Activated T-helper 1 cell treated with anti-CD3 and anti-CD28 coated beads, Interleukin-2, amount 50 U/mL, for 16 hours (primary cell): Measurements from ENCODE around the gene RNF213.
"Not testable (repeated sequence)": the region's sequence is repeated elsewhere in the genome, so short reads cannot be mapped to it uniquely, and the experiment has no call there.

ENCODE experiments used
- DNase-seq, 2 donors: peaks; one replicate each; pipeline ENCODE4 v3.0.0-alpha.2; 2020; ENCODE audit warnings: low read depth in 1 of 2, low spot score in 1 of 2

The RNF213 gene

DNA sequence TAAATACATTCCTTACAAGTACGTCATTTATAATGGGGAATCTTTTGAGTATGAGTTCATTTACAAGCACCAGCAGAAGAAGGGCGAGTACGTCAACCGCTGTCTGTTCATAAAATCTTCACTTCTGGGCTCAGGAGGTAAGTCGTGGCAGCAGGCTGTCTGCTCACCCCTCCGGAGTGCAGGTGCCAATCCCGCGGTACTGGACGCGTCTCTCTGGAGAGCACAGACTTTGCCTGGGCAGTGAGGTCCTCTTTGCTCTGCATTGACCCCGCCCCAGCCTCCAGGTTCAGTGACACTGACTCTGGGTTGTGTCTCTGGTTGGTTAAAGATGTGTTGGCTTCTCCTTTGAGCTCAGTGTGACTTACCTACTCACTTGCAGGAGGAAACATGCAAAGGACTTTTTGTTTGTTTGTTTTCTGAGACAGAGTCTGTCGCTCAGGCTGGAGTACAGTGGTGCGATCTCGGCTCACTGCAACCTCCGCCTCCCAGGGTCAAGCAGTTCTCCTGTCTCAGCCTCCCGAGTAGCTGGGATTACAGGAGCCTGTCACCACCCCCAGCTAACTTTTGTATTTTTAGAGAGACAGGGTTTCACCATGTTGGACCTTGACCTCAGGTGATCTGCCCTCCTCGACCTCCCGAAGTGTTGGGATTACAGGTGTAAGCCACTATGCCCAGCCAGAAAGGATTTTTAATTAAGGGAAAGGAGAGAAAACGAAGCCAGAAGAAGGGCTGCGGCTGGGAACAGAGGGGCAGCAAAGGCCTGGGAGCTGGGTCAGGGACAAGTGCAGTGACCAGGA lies 31.2 kb downstream of the RNF213 start:
- no peak for DNase-seq

DNA sequence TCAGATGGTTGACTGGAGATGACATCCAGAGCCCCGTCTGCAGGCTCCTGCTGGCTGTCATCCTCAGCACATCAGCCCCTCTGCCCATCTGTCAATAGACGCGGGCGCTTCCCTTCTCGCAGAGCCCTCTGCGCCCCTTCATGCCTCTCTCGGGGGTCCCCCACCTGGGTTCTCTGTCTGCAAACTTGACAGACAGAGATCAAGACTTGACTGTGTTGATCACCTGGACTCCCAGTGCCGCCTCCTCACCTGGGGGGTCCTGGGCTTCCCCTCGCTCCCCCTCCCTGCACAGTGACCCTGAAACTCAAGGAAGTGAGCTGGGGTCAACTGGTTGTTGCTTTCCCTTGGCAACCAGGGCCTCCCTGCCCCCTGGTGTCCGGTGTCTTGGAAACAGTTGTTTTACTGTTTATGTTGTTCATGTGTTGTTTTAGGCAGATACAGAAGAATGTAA lies 31.9 kb downstream of the RNF213 start:
- DNase-seq = no peak

DNA sequence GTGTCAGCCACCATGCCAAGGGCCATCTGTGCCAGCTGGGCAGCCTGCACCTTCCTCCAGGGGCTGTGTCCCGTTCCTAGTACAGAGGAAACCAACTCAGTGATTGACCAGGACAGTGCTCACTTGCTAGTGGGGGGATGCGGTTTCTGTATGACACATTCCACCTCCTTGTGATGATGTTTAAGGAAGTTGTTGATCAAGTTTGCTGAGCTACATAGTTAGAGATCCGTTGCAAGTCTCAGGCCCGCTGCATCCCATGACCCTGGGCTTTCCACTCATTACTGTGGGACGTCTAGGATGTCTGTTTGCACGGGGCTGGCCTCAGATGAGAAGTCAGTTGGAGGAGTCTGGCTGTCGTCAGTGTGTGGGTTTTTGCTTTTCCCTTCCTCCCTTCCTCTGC lies 33.6 kb downstream of the RNF213 start:
- DNase-seq = no peak

DNA sequence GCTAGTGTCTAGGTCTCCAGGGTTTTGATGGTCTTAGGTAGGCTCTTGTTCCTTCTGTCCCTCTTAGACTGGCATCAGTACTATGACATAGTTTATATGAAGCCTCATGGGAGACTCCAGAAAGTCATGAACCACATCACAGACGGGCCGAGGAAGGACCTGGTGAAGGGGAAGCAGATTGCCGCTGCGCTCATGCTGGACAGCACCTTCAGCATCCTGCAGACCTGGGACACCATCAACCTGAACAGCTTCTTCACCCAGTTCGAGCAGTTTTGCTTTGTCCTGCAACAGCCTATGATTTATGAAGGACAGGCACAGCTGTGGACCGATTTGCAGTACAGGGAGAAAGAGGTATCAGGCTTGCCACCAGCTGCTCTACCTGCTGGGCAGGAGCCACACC lies 34.0 kb downstream of the RNF213 start:
- no peak for DNase-seq

DNA sequence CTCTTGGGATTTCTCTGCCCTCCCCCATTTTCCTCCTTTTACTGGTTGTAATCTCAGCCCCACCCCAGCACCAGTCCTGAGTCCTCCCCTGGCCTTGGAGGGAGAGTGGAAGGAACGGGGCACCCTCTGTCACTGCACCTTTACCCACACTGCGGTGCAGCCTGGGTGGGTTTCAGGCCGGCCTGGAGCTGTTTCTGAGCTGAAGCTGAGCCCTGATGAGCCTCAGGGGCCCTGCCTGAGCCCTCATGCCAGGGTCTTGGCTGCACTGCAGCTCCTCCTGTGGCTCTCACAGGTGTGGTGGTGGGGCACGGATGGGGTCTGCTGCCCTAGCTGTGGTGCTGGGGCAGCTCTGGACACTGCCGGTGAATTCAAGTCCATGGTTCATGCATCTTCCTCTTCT lies 34.5 kb downstream of the RNF213 start:
- DNase-seq = no peak

DNA sequence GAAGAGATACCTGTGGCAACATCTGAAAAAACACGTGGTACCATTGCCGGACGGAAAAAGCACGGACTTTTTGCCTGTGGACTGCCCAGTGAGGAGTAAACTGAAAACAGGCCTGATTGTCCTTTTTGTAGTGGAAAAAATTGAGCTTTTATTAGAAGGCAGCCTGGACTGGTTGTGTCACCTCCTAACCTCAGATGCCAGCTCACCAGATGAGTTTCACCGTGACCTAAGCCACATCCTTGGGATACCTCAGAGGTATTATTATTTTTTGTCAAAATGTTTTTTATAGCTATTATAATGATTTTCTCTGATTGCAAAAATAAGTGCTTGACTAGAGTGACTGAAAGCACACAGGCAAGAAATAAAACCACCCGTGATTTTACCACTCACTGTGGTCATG lies 34.9 kb downstream of the RNF213 start:
- DNase-seq = no peak

DNA sequence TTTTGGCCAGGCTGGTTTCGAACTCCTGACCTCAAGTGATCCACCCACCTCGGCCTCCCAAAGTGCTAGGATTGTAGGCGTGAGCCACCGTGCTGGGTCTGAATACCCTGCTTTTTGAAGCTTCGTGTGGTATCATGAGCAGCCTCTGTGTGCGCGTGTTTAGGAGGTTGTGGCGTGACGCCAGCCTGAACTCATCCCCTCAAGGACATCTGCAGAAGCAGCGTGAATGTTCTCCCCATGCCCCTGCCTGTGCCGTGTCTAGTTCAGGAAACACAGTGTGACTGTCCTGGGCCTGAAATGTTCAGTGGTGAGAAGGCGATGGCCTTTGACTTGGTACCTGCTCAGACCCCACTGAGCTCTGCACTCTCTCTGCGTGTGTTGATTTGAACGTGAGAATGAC lies 35.6 kb downstream of the RNF213 start:
- DNase-seq = no peak

DNA sequence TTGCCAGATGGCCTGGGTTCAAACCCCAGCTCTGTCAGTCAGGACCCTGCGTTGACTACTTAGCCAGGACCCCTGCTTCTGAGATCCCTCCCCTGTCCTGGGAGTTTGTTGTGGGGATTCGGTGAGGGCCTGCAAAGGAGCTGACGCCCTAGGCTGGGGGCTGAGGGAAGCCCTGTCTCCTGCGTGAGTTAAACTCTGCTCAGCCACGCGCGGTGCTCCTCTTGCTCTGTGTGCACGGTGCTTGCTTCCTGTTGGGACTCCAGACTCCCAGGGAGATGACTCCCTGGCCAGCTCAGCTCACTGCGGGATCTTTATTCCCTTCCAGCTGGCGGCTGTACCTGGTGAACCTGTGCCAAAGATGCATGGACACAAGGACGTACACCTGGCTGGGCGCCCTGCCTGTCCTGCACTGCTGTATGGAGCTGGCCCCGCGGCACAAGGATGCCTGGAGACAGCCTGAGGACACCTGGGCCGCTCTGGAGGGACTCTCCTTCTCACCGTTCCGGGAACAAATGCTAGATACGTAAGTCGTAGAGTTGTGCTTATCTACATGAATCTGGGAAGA lies 37.4 kb downstream of the RNF213 start:
- no peak for DNase-seq

DNA sequence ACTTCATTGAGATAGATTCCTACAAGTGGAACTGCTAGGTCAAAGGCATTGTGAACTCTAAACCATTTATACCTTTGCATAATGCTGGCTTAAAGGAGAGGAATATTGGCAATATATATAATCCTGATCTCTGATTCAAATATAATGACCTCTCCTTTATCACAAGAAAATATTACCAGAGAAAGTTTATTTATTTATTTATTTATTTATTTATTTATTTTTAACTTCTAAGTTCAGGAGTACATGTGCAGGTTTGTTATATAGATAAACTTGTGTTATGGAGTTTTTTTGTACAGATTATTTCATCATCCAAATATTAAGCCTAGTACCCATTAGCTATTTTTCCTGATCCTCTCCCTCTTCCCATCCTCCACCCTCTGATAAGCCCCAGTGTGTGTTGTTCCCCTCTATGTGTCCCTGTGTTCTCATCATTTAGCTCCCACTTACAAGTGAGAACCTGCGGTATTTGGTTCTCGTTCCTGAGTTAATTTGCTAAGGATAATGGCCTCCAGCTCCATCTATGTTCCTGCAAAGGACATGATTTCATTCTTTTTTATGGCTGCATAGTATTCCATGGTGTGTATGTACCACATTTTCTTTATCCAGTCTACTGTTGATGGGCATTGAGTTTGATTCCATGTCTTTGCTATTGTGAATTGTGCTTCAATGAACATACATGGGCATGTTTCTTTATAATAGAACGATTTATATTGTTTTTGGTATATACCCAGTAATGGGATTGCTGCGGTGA lies 38.9 kb downstream of the RNF213 start:
- not testable (repeated sequence) for DNase-seq

DNA sequence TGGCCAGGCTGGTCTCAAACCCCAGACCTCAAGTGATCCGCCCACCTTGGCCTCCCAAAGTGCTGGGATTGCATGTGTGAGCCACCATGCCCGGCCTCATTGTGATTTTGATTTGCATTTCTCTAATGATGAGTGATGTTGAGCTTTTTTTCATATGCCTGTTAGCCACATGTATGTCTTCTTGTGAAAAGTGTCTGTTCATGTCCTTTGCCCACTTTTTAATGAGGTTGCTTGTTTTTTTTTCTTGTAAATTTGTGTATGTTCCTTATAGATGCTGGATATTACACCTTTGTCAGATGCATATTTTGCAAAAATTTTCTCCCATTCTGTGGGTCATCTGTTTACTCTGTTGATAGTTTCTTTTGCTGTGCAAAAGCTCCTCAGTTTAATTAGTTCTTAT lies 40.1 kb downstream of the RNF213 start:
- DNase-seq = not testable (repeated sequence)

DNA sequence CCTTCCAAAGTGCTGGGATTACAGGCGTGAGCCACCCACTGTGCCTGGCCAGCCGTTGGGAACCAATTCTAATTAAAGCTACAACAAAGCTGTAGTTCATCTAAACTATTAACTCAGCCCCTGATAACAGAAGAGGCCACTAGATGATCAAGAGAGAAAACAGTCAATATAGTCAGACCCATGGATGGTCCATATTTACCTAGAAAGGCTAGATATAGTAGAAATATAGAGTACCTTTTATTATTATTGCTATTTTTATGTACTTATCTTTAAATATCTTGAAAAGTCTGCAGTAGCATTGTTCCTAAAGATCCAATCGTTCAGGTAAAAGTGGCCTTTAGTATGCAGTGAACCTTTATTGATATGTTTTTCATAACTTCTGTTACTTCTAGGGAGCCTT lies 43.2 kb downstream of the RNF213 start:
- no peak for DNase-seq

DNA sequence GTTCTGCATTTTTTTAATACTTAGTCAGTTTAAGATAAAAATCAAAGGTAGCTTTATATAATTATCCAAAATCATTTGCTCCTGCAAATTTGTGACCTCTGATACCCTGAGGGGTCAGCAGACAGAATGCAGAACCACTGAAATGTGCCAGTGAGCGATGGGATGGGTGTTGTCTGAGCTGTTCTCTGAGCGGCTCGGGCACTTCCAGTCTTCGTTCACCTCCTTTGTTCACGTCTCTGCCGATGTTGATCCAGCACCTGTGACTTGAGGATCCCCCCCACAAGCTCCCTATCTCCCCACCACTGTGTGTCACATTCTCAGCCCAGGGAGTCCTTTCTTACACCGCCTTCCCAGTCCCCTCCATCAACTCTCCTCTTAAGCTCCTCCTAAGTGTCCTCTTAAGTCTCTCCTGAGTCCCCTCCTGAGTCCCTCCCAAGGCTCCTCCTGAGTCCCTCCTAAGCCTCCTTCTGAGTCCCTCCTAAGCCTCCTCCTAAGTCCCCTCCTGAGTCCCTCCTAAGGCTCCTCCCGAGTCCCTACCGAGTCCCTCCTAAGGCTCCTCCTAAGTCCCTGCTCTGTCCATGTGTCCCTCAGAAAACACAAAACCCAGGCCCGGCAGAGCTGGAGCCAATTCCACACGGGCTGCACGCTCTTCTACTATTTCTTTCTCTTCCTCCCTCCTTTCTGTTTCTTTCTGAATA lies 47.5 kb downstream of the RNF213 start:
- no peak for DNase-seq

DNA sequence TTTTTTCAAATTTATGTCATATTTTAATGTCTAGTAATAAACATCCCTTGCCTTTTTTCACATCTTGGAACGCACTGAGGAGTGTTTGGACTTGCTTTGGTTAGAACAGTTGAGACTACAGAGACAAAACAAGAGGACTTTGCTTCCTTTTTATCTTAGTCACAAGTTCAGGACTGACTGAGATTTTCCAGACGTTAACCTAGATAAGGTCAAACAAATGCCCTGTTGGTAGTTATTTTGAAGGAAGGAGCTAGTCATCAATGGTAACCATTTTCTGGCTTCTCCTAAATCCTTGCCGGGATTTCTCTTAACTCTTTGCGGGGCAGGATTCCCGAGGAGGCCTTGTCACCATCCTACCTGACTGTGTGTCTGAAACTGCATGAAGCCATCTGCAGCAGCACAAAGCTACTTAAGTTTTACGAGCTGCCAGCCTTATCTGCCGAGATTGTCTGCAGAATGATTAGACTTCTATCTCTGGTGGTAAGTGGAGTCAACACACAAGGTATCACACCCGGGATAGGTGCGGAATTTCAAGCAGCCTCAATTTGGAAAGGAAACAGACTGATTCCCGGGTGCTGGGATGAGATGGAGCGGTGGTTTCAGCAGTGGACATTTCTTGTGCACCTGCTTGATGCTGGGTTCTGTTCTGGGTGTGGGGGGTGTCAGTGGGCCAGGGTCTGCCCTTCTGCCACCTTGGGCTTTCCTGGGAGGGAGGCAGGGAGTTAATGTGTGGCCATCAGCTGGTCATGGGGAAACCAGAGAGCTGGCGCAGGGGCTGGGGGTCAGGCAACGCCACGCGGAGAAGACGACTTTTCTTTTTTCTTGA lies 48.3 kb downstream of the RNF213 start:
- DNase-seq = no peak

DNA sequence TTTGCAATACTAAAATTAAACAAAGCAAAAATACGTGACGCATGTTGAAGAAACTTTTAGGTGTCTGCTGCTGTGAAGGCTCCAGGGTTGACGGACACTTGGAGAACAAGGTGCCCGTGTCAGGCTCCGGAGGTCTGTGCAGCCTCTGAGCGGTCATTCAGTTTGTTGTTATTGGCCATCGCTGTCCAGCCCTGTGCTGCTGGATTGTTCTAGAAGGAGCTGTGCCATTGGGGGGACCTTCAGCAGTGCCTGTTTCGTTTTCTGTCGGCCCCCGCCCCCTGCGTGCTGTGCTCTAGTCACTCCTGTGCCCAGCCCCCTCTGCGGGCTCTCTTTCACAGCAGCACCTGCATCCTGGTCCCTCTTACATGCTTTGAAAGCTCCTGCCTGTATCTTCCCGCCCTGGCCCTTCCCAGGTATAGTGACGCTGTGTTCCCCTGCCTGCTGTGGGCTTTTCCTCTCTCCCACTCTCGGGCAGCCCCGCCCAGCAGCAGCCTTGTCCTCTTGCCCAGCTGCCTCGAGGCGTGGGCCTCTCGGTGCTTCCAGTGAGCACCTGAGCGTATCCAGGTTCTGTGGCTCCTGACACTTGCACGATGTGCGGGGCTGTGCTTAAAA lies 50.7 kb downstream of the RNF213 start:
- no peak for DNase-seq

DNA sequence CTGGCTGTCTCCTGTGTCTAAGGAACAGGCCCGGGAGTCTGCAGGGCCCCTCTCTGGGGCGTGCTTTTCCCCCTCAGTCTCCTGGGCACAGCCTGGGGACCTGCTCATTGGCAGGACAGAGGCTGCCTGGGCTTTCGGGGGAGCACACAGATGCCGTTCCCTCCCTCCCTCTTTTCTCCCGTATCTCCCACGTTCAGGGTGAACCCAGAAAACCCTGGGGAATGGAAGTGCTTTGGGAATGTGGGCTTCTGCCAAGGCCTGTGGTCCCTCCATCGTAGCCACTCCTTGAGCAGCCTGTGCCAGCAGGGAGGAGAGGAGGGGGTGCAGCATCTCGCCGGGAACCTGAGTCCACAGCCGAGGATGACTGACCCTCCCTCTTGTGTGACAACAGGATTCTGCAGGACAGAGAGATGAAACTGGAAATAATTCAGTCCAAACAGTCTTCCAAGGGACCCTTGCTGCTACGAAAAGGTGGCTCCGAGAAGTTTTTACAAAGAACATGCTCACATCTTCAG lies 52.0 kb downstream of the RNF213 start:
- no peak for DNase-seq

DNA sequence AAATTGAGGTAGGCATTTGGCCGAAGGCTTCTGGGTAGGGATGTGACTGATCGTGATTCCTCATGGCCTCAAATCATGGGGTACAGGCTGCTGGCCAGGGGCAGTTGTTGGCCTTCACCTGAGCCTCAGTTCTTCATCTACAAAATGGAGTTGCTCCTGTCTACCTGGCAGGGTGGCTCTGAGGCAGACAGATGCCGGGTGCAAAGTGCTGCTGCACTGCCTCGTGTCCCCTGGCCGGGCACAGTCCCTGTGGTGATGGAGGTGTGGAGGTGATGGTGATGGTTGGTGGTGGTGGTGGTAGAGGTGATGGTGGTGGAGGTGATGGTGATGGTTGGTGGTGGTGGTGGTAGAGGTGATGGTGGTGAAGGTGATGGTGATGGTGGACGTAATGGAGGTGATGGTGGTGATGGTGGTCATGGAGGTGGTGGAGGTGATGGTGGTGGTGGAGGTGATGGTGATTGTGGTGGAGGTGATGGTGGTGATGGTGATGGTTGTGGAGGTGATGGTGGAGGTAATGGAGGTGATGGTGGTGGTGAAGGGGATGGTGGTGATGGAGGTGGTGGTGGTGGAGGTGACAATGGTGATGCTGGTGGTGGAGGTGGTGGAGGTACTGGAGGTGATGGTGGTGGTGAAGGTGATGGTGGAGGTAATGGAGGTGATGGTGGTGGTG lies 52.6 kb downstream of the RNF213 start:
- no peak for DNase-seq

DNA sequence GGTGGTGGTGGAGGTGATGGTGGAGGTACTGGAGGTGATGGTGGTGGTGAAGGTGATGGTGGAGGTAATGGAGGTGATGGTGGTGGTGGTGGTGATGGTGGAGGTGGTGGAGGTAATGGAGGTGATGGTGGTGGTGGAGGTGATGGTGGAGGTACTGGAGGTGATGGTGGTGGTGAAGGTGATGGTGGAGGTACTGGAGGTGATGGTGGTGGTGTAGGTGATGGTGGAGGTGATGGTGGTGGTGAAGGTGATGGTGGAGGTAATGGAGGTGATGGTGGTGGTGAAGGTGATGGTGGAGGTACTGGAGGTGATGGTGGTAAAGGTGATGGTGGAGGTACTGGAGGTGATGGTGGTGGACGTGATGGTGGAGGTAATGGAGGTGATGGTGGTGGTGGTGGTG lies 53.3 kb downstream of the RNF213 start:
- not testable (repeated sequence) for DNase-seq

DNA sequence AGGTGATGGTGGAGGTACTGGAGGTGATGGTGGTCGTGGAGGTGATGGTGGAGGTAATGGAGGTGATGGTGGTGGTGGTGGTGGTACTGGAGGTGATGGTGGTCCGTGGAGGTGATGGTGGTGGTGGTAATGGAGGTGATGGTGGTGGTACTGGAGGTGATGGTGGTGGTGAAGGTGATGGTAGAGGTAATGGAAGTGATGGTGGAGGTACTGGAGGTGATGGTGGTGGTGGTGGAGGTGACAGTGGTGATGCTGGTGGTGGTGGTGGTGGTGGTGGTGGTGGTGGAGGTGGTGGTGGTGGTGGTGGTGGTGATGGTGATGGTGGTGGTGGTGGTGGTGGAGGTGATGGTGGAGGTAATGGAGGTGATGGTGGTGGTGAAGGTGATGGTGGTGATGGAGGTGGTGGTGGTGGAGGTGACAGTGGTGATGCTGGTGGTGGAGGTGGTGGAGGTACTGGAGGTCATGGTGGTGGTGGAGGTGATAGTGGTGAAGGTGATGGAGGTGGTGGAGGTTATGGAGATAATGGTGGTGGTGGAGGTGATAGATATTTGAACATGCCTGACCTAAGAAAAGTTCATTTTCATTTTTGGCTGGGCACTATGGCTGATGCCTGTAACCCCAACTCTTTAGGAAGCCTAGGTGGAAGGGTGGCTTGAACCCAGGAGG lies 55.0 kb downstream of the RNF213 start:
- no peak for DNase-seq

DNA sequence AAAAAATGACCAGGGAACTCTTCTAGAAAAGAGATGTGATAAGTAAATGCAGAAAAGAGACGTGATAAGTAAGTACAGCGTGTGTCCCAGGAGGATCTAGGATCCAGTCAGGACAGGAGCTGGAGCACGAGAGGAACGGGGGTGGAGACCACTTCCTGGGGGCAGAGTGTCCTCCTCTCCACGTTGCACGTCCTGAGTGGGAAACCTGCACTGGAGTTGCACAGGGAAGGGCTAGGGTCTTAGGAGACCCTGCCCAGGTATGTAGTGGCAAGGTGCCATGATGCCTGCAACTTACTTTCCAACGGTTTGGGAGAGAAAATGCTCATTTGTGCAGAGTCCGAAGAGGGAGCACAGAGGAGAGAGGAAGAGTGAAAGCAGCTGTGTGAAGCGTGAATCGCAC lies 55.8 kb downstream of the RNF213 start:
- DNase-seq = no peak
